CD4-positive, alpha-beta T cell treated with Interleukin-4 for 1 hour (primary cell): ENCODE data around the gene AAK1.
"Not testable (repeated sequence)": the region's sequence is repeated elsewhere in the genome, so short reads cannot be mapped to it uniquely, and the experiment has no call there.

Experiments used
- DNase-seq, 2 donors: peaks; one replicate each; pipeline ENCODE4 v3.0.0-alpha.2; 2020 to 2022

Gene AAK1

GRCh38 chr2:69438580-69438979 is 205.0 kb downstream of the AAK1 start:
- DNase-seq = no peak

GRCh38 chr2:69437751-69438154 is 205.8 kb downstream of the AAK1 start:
- no peak for DNase-seq

GRCh38 chr2:69436938-69437750 is 206.4 kb downstream of the AAK1 start, which contains the start of gene NFU1:
NFU1 (minus strand) TSS chr2:69437435; CDS start chr2:69437422, 13 bp downstream.
- peak; percentile 90 to 94 for DNase-seq

- no peak for DNase-seq
These were observed 207.0 kb downstream of the AAK1 start for GRCh38 chr2:69436596-69436937.

GRCh38 chr2:69434753-69435152 is 208.8 kb downstream of the AAK1 start:
- no peak for DNase-seq

- no peak for DNase-seq
These were observed 213.9 kb downstream of the AAK1 start for GRCh38 chr2:69429491-69430183.

- no peak for DNase-seq
These were observed 214.6 kb downstream of the AAK1 start for GRCh38 chr2:69428981-69429380.

GRCh38 chr2:69424419-69424818 is 219.1 kb downstream of the AAK1 start:
- no peak for DNase-seq

- DNase-seq = no peak
These were observed 221.3 kb downstream of the AAK1 start for GRCh38 chr2:69422198-69422597.

- DNase-seq = not testable (repeated sequence)
These were observed 224.4 kb downstream of the AAK1 start for GRCh38 chr2:69419111-69419510.

GRCh38 chr2:69416147-69416546 is 227.4 kb downstream of the AAK1 start:
- no peak for DNase-seq
